Ovary (tissue), 3 donors: Measurements from ENCODE around the gene NSMCE1.

Experiments used
- POLR2A ChIP-seq: fragments of 450-650 bp; IDR thresholded peaks from one replicate; pipeline ENCODE4 v1.6.1; 2017; ENCODE audit warnings: antibody characterized with exemption, mild to moderate bottlenecking, moderate library complexity
- TF ChIP-seq, protein P1 (sequence below), 3 donors: fragments of 450-650 bp in 2 of 3; fragments of 200-600 bp in 1 of 3; IDR thresholded peaks; one replicate each; pipeline versions ENCODE4 v1.5.1 to v1.8.0; 2016 to 2022; ENCODE audit warnings: antibody characterized with exemption in 3 of 3, mild to moderate bottlenecking in 1 of 3
- donor health status: DM: no; HTN: no; CAD: no.

DNA sequence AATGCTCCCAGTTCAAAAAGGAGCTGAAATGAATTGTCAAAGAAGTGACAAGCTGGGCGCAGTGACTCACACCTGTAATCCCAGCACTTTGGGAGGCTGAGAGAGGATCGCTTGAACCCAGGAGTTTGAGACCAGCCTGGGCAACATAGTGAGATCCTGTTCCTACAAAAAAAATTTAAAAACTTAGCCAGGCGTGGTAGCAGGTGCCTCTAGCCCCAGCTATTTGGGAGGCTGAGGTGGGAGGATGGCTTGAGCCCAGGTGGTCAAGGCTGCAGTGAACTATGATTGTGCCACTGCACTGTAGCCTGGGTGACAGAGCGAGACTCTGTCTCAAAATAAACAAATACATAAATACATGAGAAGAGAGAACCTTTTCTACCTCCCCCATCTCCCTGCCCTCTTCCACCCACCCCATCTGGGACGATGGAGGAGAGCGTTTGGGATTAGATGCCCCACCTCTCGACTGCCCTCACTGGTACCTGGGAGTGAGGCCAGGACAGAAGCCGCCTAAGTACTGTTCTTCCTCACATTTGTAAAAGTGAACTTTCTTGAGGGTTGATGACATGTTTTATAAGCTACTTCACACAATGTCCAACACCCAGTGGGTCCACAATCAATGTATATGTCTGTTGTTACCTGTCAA is 47.6 kb upstream of the NSMCE1 start:
- TF ChIP-seq, protein P1, sequence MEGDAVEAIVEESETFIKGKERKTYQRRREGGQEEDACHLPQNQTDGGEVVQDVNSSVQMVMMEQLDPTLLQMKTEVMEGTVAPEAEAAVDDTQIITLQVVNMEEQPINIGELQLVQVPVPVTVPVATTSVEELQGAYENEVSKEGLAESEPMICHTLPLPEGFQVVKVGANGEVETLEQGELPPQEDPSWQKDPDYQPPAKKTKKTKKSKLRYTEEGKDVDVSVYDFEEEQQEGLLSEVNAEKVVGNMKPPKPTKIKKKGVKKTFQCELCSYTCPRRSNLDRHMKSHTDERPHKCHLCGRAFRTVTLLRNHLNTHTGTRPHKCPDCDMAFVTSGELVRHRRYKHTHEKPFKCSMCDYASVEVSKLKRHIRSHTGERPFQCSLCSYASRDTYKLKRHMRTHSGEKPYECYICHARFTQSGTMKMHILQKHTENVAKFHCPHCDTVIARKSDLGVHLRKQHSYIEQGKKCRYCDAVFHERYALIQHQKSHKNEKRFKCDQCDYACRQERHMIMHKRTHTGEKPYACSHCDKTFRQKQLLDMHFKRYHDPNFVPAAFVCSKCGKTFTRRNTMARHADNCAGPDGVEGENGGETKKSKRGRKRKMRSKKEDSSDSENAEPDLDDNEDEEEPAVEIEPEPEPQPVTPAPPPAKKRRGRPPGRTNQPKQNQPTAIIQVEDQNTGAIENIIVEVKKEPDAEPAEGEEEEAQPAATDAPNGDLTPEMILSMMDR (IDR thresholded peaks at IDR 0.05): no peak
- no peak for TF ChIP-seq POLR2A
